CD8-positive, alpha-beta memory T cell (primary cell): ENCODE data around the gene AHCY. TPM values are rescaled to one million over a fixed set of nuclear protein-coding genes. Genes with fewer than 3 reads are reported as not detected.
"Not testable (repeated sequence)": the region's sequence is repeated elsewhere in the genome, so short reads cannot be mapped to it uniquely, and the experiment has no call there.

Experiments used
- CTCF ChIA-PET: fragments of 350-600 bp; sonication (Branson Sonifier 250); formaldehyde crosslinking; loops from one replicate; lab custom pipeline; 2021; ENCODE audit warnings: antibody characterized with exemption; lab: Charles Lee
- POLR2A ChIA-PET: fragments of 350-600 bp; sonication (Branson Sonifier 250); formaldehyde crosslinking; loops from one replicate; lab custom pipeline; 2021; ENCODE audit warnings: antibody characterized with exemption; lab: Charles Lee
- DNase-seq, 5 donors: peaks; one replicate each; pipeline versions ENCODE4 v3.0.0 to v3.0.0-alpha.2; 2020 to 2022; ENCODE audit warnings: mixed read lengths in 1 of 5
- H3K27ac ChIP-seq: one replicate; pipeline ENCODE4 v1.7.0; 2013; ENCODE audit warnings: low read depth, mild to moderate bottlenecking, low read length, moderate library complexity
- H3K27me3 ChIP-seq: 2 replicates; pipeline ENCODE4 v1.7.0; 2013; ENCODE audit warnings: low read length, mild to moderate bottlenecking; ENCODE audit not compliant: insufficient read depth, poor library complexity, severe bottlenecking
- H3K36me3 ChIP-seq: 2 replicates; pipeline ENCODE4 v1.7.0; 2013; ENCODE audit warnings: mild to moderate bottlenecking, low read length, moderate library complexity; ENCODE audit not compliant: insufficient read depth
- H3K4me1 ChIP-seq: 2 replicates; pipeline ENCODE4 v1.7.0; 2013; ENCODE audit warnings: mild to moderate bottlenecking, low read length, moderate library complexity; ENCODE audit not compliant: insufficient read depth
- H3K4me3 ChIP-seq: 2 replicates; pipeline ENCODE4 v1.7.0; 2013; ENCODE audit warnings: mild to moderate bottlenecking, low read length
- H3K9me3 ChIP-seq: 2 replicates; pipeline ENCODE4 v1.7.0; 2013; ENCODE audit warnings: mild to moderate bottlenecking, low read length
- H3K27ac Mint-ChIP-seq, 8 donors: one replicate each; pipeline ENCODE4 v1.8.0; 2020 to 2021; ENCODE audit warnings: mixed read lengths in 8 of 8, mild to moderate bottlenecking in 6 of 8, inconsistent platforms in 3 of 8, moderate library complexity in 3 of 8
- H3K27me3 Mint-ChIP-seq, 2 donors: one replicate each; pipeline ENCODE4 v1.8.0; 2020 to 2021; ENCODE audit warnings: mixed read lengths in 2 of 2, mild to moderate bottlenecking in 1 of 2, moderate library complexity in 1 of 2
- H3K36me3 Mint-ChIP-seq, 3 donors: one replicate each; pipeline ENCODE4 v1.8.0; 2020 to 2021; ENCODE audit warnings: mixed read lengths in 3 of 3, inconsistent platforms in 1 of 3, mild to moderate bottlenecking in 1 of 3
- H3K4me1 Mint-ChIP-seq, 3 donors: one replicate each; pipeline ENCODE4 v1.8.0; 2020 to 2021; ENCODE audit warnings: mixed read lengths in 3 of 3, inconsistent platforms in 1 of 3, mild to moderate bottlenecking in 1 of 3
- H3K4me3 Mint-ChIP-seq, 7 donors: one replicate each; pipeline ENCODE4 v1.8.0; 2020 to 2021; ENCODE audit warnings: mixed read lengths in 7 of 7, mild to moderate bottlenecking in 6 of 7, moderate library complexity in 4 of 7, inconsistent platforms in 2 of 7
- H3K9me3 Mint-ChIP-seq, 5 donors: one replicate each; pipeline ENCODE4 v1.8.0; 2020 to 2022; ENCODE audit warnings: mixed read lengths in 5 of 5, mild to moderate bottlenecking in 3 of 5, moderate library complexity in 2 of 5, inconsistent platforms in 1 of 5
- polyA plus RNA-seq: library from polyadenylated mRNA; unstranded; fragments of 300-500 nt; fragmentation: Illumina TruSeq; gene quantifications from one replicate; pipeline ENCODE4 v1.2.3, GENCODE V29; 2021
- total RNA-seq, 2 experiments: library from RNA; stranded (reverse); gene quantifications; one replicate each; pipeline ENCODE4 v1.2.3, GENCODE V29; 2021

Gene AHCY
- total and polyA plus RNA-seq, 3 experiments from 2014 or later, result 21.4 to 175 (median 169) TPM

DNA sequence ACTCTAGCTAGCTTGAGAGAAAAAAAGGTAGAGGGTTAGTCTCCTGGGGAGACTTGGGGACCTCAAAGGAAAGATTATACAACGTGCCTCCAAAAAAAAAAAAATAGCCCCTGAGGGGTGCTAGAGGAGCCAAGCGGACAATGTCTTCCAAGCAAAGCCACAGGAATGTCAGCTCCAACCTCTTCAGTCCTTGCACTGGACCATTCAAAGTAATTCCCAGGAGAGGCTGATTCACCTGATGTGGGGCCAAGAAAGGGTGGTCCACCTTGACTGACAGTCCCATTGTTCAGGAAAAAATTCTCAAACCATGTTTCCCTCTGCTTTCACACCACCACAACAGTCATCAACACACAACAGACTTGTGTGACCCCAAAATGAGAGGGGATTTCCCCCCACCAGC lies 31.2 kb downstream of the AHCY start:
- H3K4me3 ChIP-seq, result no peak overlapping the region
- ChIA-PET POLR2A (no interaction called here), CTCF (no interaction called here)
- H3K27me3 Mint-ChIP-seq, result peaks cover 11 to 14% of the 10 kb centered on the region in 2 donors
- no peak overlapping the region for H3K4me3 Mint-ChIP-seq
- peaks cover 0 to 10% (median 7%) of the 10 kb centered on the region in 3 donors for H3K36me3 Mint-ChIP-seq
- peaks cover 2 to 5% (median 4%) of the 10 kb centered on the region in 3 donors for H3K4me1 Mint-ChIP-seq
- no peaks in the 10 kb centered on the region for H3K9me3 ChIP-seq
- H3K36me3 ChIP-seq, result no peaks in the 10 kb centered on the region
- no peaks in the 10 kb centered on the region for H3K27me3 ChIP-seq
- H3K9me3 Mint-ChIP-seq, result no peaks in the 10 kb centered on the region
- no peak overlapping the region for H3K27ac ChIP-seq
- H3K4me1 ChIP-seq, result no peaks in the 10 kb centered on the region
- no peak overlapping the region for H3K27ac Mint-ChIP-seq
- DNase-seq, result no peak

DNA sequence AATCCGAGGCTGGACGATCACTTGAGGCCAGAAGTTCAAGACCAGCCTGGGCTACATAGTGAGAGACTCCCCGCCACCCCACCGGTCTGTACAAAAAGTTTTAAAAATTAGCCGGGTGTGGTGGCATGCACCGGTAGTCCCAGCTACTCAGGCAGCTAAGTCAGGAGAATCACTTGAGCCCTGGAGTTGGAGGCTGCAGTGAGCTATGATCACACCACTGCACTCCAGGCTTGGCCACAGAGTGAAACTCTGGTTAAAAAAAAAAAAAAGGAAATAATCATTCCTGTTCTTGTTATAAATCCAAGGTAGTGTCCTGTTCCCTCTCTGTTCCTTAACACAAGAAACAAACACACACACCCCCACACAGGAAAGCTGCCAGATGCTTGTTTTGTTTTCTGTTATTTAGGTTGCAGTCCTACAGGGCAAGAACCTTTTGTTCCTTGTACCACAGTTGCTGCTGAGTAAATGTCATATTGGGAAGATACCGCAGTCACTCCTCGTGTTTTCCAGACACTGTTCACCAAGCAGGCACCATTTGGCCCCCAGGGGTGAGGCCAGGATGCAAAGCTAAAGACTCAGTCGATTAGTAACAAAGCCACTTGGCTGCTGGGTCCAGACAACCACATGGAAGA lies 33.0 kb downstream of the AHCY start:
- H3K4me1 ChIP-seq, result no peaks in the 10 kb centered on the region
- no peaks in the 10 kb centered on the region for H3K27me3 ChIP-seq
- ChIA-PET CTCF (no interaction called here), POLR2A (no interaction called here)
- Mint-ChIP-seq H3K4me1 (peaks cover 2 to 5% (median 4%) of the 10 kb centered on the region in 3 donors), H3K36me3 (peaks cover 0 to 4% (median 4%) of the 10 kb centered on the region in 3 donors), H3K4me3 (peak overlapping the region in 1 of 7 donors; percentile 23), H3K27ac (no peak overlapping the region), H3K27me3 (peaks cover 13 to 18% of the 10 kb centered on the region in 2 donors), H3K9me3 (no peaks in the 10 kb centered on the region)
- H3K4me3 ChIP-seq, result no peak overlapping the region
- H3K9me3 ChIP-seq, result no peaks in the 10 kb centered on the region
- no peak for DNase-seq
- H3K36me3 ChIP-seq, result no peaks in the 10 kb centered on the region
- H3K27ac ChIP-seq, result no peak overlapping the region

DNA sequence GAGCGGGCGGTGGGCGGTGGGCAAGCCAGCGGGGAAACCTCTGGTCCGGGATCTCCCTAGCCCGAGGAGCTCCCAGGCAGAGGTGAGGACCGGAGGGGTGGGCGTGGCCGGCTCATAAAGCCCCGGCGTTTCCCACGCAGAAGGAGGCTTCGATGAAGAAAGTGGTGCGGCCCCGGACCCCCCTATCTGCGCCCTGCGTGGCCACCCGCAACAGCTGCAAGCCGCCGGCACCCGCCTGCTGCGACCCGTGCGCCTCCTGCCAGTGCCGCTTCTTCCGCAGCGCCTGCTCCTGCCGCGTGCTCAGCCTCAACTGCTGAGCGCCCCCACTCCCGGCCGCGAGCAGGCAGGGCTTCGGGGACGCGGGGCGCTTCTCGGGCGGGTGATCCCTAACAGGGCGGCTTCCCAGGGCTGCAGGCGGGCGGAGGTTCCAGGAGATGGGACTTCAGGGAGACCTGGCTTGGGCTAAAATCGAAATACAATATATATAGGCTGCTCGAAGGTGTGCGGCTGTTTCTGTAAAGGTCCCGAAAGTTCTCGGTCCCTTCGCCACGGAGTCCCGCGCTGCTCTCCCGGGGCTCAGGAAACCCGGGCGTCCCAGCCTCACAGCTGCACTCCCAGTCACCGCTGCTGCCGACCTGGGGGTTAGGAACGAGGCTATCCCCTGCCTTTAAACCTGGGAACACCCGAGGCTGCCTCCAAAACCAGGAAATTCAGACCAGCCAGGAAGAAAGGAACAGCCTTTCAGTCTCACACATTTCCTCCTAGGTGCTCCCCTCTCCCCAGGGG lies 34.1 kb downstream of the AHCY start:
- CTCF ChIA-PET, result no interaction called here
- Histone ChIP-seq H3K36me3 (no peaks in the 10 kb centered on the region), H3K9me3 (no peaks in the 10 kb centered on the region), H3K27ac (no peak overlapping the region), H3K4me3 (no peak overlapping the region), H3K27me3 (no peaks in the 10 kb centered on the region), H3K4me1 (no peaks in the 10 kb centered on the region)
- Mint-ChIP-seq H3K4me1 (peaks cover 2 to 5% (median 4%) of the 10 kb centered on the region in 3 donors), H3K9me3 (no peaks in the 10 kb centered on the region), H3K27me3 (peaks cover 13 to 18% of the 10 kb centered on the region in 2 donors), H3K4me3 (peak overlapping the region; percentile 37 to 71 (median 53)), H3K36me3 (peaks cover 0 to 1% (median 0%) of the 10 kb centered on the region in 3 donors), H3K27ac (no peak overlapping the region)
- POLR2A ChIA-PET, result no interaction called here
- peak in 3 of 5 donors; percentile 5 to 22 (median 6) for DNase-seq

DNA sequence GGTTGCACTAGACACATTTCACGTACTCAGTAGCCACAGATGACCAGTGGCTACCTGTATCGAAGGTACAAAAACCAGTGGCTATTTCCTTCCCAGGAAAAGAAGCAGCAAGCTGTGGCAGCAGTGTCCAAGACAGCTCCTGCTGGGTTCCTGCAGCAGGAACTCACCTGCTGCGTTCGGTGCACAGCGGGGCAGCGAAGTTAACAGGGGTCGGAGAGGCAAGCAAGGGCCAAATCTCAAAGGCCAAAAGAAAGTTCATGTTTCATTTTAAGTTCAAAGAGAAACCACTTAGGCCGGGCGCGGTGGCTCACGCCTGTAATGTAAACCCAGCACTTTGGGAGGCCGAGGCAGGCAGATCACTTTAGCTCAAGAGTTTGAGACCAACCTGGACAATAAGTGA lies 35.0 kb downstream of the AHCY start:
- no peak overlapping the region for H3K27ac ChIP-seq

DNA sequence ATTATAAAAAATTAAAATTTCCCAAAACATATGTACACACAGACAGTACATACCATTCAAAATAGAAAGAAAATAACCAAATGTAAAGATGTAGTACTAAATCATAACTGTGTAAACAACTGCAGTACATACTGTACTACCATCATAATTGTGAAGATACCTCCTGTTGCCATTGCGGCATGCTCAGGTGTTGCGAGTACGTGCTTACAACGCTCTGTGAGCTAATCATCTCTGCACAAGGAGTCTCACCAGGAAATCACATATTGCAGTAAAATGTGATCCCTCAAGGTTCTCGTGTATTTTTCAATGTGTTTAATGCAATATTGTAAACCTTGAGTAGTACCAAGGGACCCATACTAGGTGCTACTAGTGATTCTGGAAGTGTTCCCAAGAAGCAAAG lies 39.0 kb downstream of the AHCY start:
- Mint-ChIP-seq H3K4me1 (peaks cover under 1 to 2% (median 2%) of the 10 kb centered on the region in 3 donors), H3K27me3 (peaks cover 10 to 11% of the 10 kb centered on the region in 2 donors), H3K36me3 (peaks cover 0 to 1% (median 0%) of the 10 kb centered on the region in 3 donors), H3K4me3 (no peak overlapping the region), H3K9me3 (no peaks in the 10 kb centered on the region), H3K27ac (no peak overlapping the region)
- CTCF ChIA-PET, result no interaction called here
- no peaks in the 10 kb centered on the region for H3K27me3 ChIP-seq
- H3K4me3 ChIP-seq, result no peak overlapping the region
- DNase-seq, result no peak
- POLR2A ChIA-PET, result no interaction called here
- no peaks in the 10 kb centered on the region for H3K36me3 ChIP-seq
- H3K27ac ChIP-seq, result no peak overlapping the region
- no peaks in the 10 kb centered on the region for H3K9me3 ChIP-seq
- H3K4me1 ChIP-seq, result no peaks in the 10 kb centered on the region

More for the DNA sequence above, 35.0 kb downstream of the AHCY start:
- H3K27ac Mint-ChIP-seq, result no peak overlapping the region
- no peaks in the 10 kb centered on the region for H3K9me3 ChIP-seq
- no peaks in the 10 kb centered on the region for H3K27me3 ChIP-seq
- peak overlapping the region in 4 of 7 donors; percentile 11 to 43 (median 40) for H3K4me3 Mint-ChIP-seq
- no peak for DNase-seq
- ChIA-PET POLR2A (no interaction called here), CTCF (no interaction called here)
- peaks cover 13 to 18% of the 10 kb centered on the region in 2 donors for H3K27me3 Mint-ChIP-seq
- no peaks in the 10 kb centered on the region for H3K9me3 Mint-ChIP-seq
- peaks cover 2 to 5% (median 4%) of the 10 kb centered on the region in 3 donors for H3K4me1 Mint-ChIP-seq
- no peaks in the 10 kb centered on the region for H3K36me3 ChIP-seq
- peaks cover 0 to 1% (median 0%) of the 10 kb centered on the region in 3 donors for H3K36me3 Mint-ChIP-seq
- no peak overlapping the region for H3K4me3 ChIP-seq
- no peaks in the 10 kb centered on the region for H3K4me1 ChIP-seq

DNA sequence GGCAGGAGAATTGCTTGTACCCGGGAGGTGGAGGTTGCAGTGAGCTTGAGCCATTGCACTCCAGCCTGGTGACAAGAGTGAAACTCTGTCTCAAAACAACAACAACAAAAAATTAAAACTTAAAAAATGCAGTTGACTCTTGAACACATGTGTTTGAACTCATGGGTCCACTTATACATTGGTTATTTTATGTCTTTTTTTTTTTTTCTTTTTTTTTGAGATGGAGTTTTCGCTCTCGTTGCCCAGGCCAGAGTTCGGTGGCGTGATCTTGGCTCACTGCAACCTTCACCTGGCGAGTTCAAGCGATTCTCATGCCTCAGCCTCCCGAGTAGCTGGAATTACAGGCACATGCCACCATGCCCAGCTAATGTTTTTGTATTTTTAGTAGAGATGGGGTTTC lies 39.7 kb downstream of the AHCY start:
- CTCF ChIA-PET, H3K4me1 Mint-ChIP-seq, DNase-seq, H3K27me3 ChIP-seq, H3K27ac Mint-ChIP-seq, POLR2A ChIA-PET, H3K9me3 ChIP-seq, H3K4me1 ChIP-seq, H3K9me3 Mint-ChIP-seq, H3K27me3 Mint-ChIP-seq, H3K4me3 ChIP-seq, H3K36me3 Mint-ChIP-seq, H3K27ac ChIP-seq, H3K4me3 Mint-ChIP-seq, H3K36me3 ChIP-seq: not testable (repeated sequence)

DNA sequence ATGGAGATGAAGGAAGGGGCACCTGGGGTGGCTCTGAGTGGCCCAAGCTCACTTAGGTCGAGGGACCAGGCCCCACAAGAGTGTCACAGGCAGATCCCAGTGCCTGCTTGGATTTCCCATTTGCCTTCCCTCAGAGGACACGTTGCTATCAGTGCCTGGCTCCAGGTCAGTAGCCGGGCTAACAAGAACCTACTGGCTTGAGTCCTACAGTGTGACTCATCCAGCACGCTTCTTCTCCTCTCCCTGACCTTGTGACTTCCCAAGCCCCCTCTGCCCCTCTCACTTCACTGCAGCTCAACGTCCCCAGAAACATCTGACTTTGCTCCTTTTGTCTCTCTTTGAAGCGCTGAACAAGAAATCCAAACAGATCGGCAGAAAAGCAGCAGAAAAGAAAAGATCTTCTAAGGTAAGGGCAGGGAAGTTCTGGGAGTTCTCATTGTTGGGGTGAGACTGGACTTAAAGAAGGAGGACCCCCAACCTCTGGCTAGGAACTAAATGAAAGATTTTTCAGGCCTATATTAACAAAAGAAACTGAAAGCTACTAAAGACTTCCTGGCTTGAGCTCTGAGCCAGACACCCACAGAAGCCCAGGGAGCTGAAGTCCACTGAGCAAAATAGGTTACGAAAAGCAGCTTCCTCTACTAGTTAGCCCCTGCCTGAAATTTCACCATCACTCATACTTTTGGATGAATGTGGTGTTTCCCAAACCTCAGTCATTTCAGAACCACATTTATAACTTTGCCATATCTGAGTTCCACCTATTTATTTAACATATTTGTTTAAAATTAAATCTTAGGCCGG lies 40.5 kb downstream of the AHCY start:
- Mint-ChIP-seq H3K4me3 (no peak overlapping the region), H3K4me1 (no peaks in the 10 kb centered on the region), H3K27me3 (peaks cover 5 to 6% of the 10 kb centered on the region in 2 donors), H3K27ac (peak overlapping the region in 1 of 8 donors; percentile 12), H3K9me3 (no peaks in the 10 kb centered on the region), H3K36me3 (peaks cover 0 to 1% (median 0%) of the 10 kb centered on the region in 3 donors)
- no peak for DNase-seq
- POLR2A ChIA-PET, result no interaction called here
- CTCF ChIA-PET, result no interaction called here
- H3K9me3 ChIP-seq, result no peaks in the 10 kb centered on the region
- H3K4me3 ChIP-seq, result no peak overlapping the region
- H3K4me1 ChIP-seq, result no peaks in the 10 kb centered on the region
- H3K36me3 ChIP-seq, result no peaks in the 10 kb centered on the region
- H3K27me3 ChIP-seq, result no peaks in the 10 kb centered on the region
- no peak overlapping the region for H3K27ac ChIP-seq
